Suprapubic skin (tissue), 4 donors: ENCODE results near the gene SLC38A9. TPM values are rescaled to one million over a fixed set of nuclear protein-coding genes. Genes with fewer than 3 reads are reported as not detected.

Experiments
- DNase-seq, 2 donors: peaks; one replicate each; pipeline ENCODE4 v3.0.0-alpha.2; 2019; ENCODE audit warnings: low spot score in 2 of 2
- H3K27ac ChIP-seq: fragments of 200-600 bp; sonication (generic); one replicate; pipeline ENCODE4 v1.5.1; 2019
- H3K27me3 ChIP-seq: fragments of 200-600 bp; sonication (generic); one replicate; pipeline ENCODE4 v1.5.1; 2019
- H3K36me3 ChIP-seq: fragments of 200-600 bp; sonication (generic); one replicate; pipeline ENCODE4 v1.5.1; 2019
- H3K4me1 ChIP-seq: fragments of 200-600 bp; sonication (generic); one replicate; pipeline ENCODE4 v1.5.1; 2019
- H3K4me3 ChIP-seq: fragments of 200-600 bp; sonication (generic); one replicate; pipeline ENCODE4 v1.5.1; 2019; ENCODE audit warnings: mild to moderate bottlenecking
- H3K9me3 ChIP-seq: fragments of 200-600 bp; sonication (generic); one replicate; pipeline ENCODE4 v1.5.1; 2019
- EP300 ChIP-seq: sonication (generic); formaldehyde crosslinking; IDR thresholded peaks from one replicate; pipeline ENCODE4 v1.6.1; 2017; ENCODE audit warnings: antibody characterized with exemption
- POLR2A ChIP-seq, 2 donors: fragments of 450-650 bp; IDR thresholded peaks; one replicate each; pipeline ENCODE4 v1.6.1; 2017; ENCODE audit warnings: antibody characterized with exemption in 2 of 2, mild to moderate bottlenecking in 2 of 2, moderate library complexity in 2 of 2
- POLR2AphosphoS5 ChIP-seq, 3 donors: sonication (generic); formaldehyde crosslinking; IDR thresholded peaks; one replicate each; pipeline ENCODE4 v1.6.1; 2017; ENCODE audit warnings: antibody characterized with exemption in 3 of 3
- WGBS: methylation state at CpG from one replicate; pipeline ENCODE4 v1.1.5; 2018; 5-methylcytosine and 5-hydroxymethylcytosine counted together
- total RNA-seq, 4 donors: library from RNA; depleted of rRNA; stranded (reverse); fragments of >200 nt; gene quantifications; one replicate each; pipeline ENCODE4 v1.1.0, GENCODE V29; 2016
- TF ChIP-seq, protein P1 (sequence below), 2 donors: fragments of 200-600 bp in 1 of 2; fragments of 450-650 bp in 1 of 2; sonication (generic) in 1 of 2; IDR thresholded peaks; one replicate each; pipeline ENCODE4 v1.5.1; 2016 to 2019; ENCODE audit warnings: antibody characterized with exemption in 2 of 2, mild to moderate bottlenecking in 1 of 2, moderate library complexity in 1 of 2

The SLC38A9 gene
- total RNA-seq, 4 donors from 2014 or later = 13.9 to 52.6 (median 19.7) TPM

- DNase-seq = no peak
- Histone ChIP-seq H3K36me3 (no peaks in the 10 kb centered on the region), H3K9me3 (no peaks in the 10 kb centered on the region), H3K4me1 (peaks cover 13% of the 10 kb centered on the region), H3K27me3 (no peaks in the 10 kb centered on the region), H3K4me3 (no peak overlapping the region), H3K27ac (no peak overlapping the region)
- TF ChIP-seq, protein P1, sequence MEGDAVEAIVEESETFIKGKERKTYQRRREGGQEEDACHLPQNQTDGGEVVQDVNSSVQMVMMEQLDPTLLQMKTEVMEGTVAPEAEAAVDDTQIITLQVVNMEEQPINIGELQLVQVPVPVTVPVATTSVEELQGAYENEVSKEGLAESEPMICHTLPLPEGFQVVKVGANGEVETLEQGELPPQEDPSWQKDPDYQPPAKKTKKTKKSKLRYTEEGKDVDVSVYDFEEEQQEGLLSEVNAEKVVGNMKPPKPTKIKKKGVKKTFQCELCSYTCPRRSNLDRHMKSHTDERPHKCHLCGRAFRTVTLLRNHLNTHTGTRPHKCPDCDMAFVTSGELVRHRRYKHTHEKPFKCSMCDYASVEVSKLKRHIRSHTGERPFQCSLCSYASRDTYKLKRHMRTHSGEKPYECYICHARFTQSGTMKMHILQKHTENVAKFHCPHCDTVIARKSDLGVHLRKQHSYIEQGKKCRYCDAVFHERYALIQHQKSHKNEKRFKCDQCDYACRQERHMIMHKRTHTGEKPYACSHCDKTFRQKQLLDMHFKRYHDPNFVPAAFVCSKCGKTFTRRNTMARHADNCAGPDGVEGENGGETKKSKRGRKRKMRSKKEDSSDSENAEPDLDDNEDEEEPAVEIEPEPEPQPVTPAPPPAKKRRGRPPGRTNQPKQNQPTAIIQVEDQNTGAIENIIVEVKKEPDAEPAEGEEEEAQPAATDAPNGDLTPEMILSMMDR (IDR thresholded peaks at IDR 0.05) = no peak
- 50% methylated on average over 1 of the region's 1 CpG for WGBS
These were observed 2.2 kb upstream of the SLC38A9 start for GRCh38 chr5:55714339-55714738.

GRCh38 chr5:55713871-55714270 is 1.7 kb upstream of the SLC38A9 start:
- H3K9me3 ChIP-seq = no peaks in the 10 kb centered on the region
- 69% methylated on average over 3 of the region's 3 CpGs for WGBS
- TF ChIP-seq POLR2AphosphoS5 (IDR thresholded peaks at IDR 0.05) = no peak
- H3K27me3 ChIP-seq = no peaks in the 10 kb centered on the region
- peaks cover 13% of the 10 kb centered on the region for H3K4me1 ChIP-seq
- H3K36me3 ChIP-seq = no peaks in the 10 kb centered on the region
- DNase-seq = no peak
- H3K4me3 ChIP-seq = no peak overlapping the region
- no peak overlapping the region for H3K27ac ChIP-seq

DNA sequence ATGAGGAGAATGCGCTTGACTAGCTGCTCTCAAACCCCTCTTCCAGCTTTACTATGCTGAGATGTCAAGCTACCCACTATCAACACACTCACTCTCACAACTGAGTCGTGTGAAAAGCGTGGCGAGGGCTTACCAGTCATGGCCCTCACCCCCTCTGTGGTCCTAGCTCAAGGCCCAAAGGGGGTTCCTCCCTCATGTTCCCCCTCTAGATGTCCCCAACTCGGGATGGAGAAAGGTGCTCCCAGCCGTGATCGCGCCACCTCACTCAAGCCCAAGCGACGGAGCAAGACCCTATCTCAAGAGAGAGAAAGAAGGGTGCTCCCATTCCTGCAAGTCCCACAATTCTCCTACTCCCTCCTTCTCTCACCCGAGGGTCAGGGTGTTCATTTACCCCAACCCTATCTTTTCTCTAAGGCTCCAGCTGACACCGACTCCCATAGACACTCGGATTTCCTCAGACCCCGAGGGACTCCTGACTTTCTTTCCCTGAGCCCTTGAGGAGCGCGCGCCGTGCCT is 559 bp downstream of the SLC38A9 start:
- H3K4me1 ChIP-seq = peaks cover 13% of the 10 kb centered on the region
- TF ChIP-seq POLR2AphosphoS5 (IDR thresholded peaks at IDR 0.05) (no peak), EP300 (no peak), POLR2A (IDR thresholded peaks at IDR 0.05) (no peak)
- TF ChIP-seq, protein P1 (IDR thresholded peaks at IDR 0.05) = no peak
- H3K36me3 ChIP-seq = no peaks in the 10 kb centered on the region
- DNase-seq = no peak
- H3K27ac ChIP-seq = peak overlapping the region; percentile 49
- H3K9me3 ChIP-seq = no peaks in the 10 kb centered on the region
- WGBS = 5% methylated on average over 18 of the region's 18 CpGs
- H3K27me3 ChIP-seq = no peaks in the 10 kb centered on the region
- H3K4me3 ChIP-seq = peak overlapping the region; percentile 88

DNA sequence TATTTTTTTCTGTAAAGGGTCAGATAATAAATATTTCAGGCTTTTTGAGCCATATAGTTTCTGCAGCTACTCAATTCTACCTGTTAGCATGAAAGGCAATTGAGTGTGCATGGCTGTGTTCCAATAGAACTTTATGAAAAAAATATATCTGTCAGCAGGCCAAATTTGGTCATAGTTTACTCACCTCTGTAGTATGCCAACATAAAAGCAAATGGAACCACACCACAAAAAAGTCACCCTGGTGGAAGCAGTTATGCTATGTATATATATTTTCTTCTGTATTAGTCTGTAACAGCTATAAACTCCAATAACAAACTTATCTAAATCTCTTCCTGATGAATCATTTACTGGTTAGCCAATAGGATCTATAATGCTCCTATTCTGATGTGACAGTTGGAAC is 3.4 kb downstream of the SLC38A9 start:
- Histone ChIP-seq H3K27ac (no peak overlapping the region), H3K4me3 (no peak overlapping the region), H3K9me3 (no peaks in the 10 kb centered on the region), H3K36me3 (no peaks in the 10 kb centered on the region), H3K4me1 (peaks cover 13% of the 10 kb centered on the region), H3K27me3 (no peaks in the 10 kb centered on the region)
- no peak for DNase-seq
- TF ChIP-seq POLR2A (IDR thresholded peaks at IDR 0.05) = no peak
- no peak for TF ChIP-seq EP300
- no peak for TF ChIP-seq POLR2AphosphoS5 (IDR thresholded peaks at IDR 0.05)
- TF ChIP-seq, protein P1 (IDR thresholded peaks at IDR 0.05) = no peak

GRCh38 chr5:55706230-55706629 is 5.9 kb downstream of the SLC38A9 start:
- Histone ChIP-seq H3K27ac (no peak overlapping the region), H3K36me3 (no peaks in the 10 kb centered on the region), H3K4me1 (peaks cover 4% of the 10 kb centered on the region), H3K27me3 (no peaks in the 10 kb centered on the region), H3K4me3 (no peak overlapping the region), H3K9me3 (no peaks in the 10 kb centered on the region)
- TF ChIP-seq POLR2AphosphoS5 (IDR thresholded peaks at IDR 0.05) = no peak
- TF ChIP-seq EP300 = no peak
- TF ChIP-seq, protein P1 (IDR thresholded peaks at IDR 0.05) = no peak
- no peak for TF ChIP-seq POLR2A (IDR thresholded peaks at IDR 0.05)
- no peak for DNase-seq

- H3K9me3 ChIP-seq = no peaks in the 10 kb centered on the region
- no peak overlapping the region for H3K27ac ChIP-seq
- H3K27me3 ChIP-seq = no peaks in the 10 kb centered on the region
- no peak overlapping the region for H3K4me3 ChIP-seq
- WGBS = 39% methylated on average over 1 of the region's 1 CpG
- no peaks in the 10 kb centered on the region for H3K36me3 ChIP-seq
- TF ChIP-seq POLR2A (IDR thresholded peaks at IDR 0.05) = no peak
- no peak for TF ChIP-seq EP300
- DNase-seq = no peak
- no peaks in the 10 kb centered on the region for H3K4me1 ChIP-seq
These were observed 9.4 kb downstream of the SLC38A9 start for GRCh38 chr5:55702598-55703345.
